NCI-H2081 treated with DMSO at 0.1 percent for 48 hours (cell line): ENCODE results near the gene CBL.

ENCODE experiments used
- DNase-seq: peaks from one replicate; lab custom pipeline; 2025; lab: John Stamatoyannopoulos, UW

CBL gene

DNA sequence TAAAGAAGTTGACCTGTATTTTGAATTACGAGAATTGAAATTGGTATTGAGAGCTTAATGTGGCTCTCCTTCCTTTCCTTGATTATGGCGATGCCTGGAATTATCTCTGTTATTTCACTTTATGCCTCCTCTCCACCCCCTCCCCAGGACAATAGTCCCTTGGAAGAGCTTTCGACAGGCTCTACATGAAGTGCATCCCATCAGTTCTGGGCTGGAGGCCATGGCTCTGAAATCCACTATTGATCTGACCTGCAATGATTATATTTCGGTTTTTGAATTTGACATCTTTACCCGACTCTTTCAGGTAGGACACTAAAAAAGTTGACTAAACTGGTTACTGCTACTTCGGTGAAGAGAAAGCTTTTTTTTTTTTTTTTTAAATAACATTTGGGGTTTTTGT, 67.6 kb downstream of the CBL start:
- no peak for DNase-seq

DNA sequence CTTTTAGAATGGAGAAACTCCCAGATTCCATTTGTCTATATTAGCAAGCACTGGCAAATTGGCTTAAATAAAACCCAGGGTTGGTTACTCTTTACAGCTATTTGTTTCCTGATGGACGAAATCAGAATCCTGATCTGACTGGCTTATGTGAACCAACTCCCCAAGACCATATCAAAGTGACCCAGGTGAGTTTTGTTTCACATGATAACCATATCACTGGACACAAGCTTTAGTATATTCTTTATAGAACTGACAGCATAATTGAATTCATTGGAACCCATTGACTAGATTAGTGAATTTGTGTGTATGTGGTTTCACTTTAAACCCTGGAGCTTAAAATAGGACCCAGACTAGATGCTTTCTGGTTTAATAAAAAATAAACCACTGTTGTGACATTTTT, 71.5 kb downstream of the CBL start:
- DNase-seq: no peak

DNA sequence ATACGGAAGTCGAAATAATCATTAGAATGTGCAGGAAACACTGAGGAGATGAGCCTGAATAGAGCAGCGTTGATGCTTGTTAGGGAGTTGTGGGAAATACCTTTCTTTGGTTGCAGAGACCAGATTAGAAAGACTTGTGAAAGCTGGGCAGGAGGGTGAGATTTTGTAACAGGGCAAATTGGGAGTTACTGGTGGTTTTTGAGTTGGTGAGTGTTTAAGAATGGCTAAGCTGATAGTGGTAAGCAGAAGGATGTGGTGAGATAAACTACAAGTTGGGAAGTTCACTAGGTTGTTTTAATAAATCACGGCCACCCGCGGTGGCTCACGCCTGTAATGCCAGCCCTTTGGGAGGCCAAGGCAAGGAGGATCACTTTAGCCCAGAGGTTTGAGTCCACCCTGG, 76.4 kb downstream of the CBL start:
- no peak for DNase-seq

DNA sequence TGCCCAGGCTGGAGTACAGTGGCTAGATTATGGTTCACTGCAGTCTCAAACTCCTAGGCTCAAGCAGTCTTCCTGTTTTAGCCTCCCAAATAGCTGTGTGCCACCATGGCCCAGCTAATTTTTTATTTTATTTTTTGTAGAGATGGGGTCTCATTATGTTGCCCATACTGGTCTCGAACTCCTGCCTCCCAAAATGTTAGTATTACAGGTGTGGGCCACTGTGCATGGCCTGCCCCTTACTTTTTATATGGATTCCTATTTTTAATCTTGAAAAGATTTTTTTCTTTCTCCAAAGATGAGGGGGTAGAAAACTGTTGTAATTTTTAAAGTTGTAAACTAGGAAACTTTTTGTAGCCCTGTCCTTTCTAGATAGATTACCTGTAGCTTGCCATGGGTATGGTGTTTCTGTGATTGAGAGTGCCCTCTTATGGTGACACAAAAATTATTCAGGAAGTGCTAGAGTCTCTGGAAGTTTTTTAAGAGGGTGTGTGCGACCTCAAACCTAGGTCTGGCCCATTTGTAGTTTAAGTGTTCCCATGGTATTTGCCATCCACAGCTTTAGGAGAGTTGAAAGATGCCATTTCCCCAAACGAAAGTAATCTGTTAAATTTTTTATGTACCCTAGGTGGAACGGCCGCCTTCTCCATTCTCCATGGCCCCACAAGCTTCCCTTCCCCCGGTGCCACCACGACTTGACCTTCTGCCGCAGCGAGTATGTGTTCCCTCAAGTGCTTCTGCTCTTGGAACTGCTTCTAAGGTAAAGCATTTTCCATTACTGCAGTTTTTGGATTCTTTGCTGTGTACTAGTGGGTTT, 78.4 kb downstream of the CBL start:
- DNase-seq: no peak

DNA sequence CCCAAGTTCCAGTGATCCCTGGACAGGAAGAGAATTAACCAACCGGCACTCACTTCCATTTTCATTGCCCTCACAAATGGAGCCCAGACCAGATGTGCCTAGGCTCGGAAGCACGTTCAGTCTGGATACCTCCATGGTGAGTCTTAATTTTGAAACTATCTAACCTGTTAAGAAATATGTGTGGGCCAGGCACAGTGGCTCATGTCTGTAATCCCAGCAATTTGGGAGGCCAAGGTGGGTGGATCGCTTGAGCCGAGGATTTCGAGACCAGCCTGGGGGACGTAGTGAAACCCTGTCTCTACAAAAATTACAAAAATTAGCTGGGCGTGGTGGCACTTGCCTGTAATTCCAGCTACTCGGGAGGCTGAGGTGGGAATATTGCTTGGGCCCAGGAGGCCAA, 79.3 kb downstream of the CBL start:
- no peak for DNase-seq

DNA sequence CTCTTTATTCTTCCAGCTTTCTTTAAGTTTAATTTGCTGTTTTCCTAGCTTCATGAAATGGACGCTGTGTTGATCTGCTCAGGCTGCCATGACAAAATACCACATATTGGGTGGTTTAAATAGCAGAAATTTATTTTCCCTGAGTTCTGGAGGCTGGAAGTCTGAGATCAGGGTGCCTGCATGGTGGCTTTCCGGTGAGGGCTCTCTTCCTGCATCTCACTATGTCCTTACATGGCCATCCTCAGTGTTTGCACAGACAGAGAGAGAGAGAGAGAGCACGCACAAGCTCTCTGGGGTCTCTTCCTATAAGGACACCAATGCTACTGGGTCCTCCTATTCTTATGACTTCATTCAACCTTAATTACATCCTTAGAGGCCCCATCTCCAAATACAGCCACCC, 82.1 kb downstream of the CBL start:
- DNase-seq: no peak

DNA sequence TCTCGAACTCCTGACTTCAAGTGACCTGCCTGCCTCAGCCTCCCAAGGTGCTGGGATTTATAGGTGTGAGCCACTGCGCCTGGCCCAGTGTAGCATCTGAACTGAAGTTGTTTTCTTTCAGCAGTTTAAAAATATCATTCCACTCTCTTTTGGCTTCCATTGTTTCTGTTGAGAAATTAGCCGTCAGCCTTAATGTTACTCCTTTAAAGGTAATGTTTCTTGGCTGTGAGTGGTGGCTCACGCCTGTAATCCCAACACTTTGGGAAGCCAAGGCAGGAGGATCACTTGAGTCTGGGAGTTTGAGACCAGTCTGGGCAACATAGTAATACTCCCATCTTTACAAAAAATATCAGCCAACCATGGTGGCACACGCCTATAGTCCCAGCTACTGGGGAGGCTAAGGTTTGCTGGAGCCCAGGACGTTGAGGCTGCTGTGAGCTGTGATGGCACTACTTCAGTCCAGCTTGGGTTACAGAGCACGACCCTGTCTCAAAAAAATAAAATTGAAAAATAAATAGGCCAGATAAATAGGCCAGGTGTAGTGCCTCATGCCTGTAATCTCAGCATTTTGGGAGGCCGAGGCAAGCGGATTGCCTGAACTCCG, 84.9 kb downstream of the CBL start:
- DNase-seq: no peak

DNA sequence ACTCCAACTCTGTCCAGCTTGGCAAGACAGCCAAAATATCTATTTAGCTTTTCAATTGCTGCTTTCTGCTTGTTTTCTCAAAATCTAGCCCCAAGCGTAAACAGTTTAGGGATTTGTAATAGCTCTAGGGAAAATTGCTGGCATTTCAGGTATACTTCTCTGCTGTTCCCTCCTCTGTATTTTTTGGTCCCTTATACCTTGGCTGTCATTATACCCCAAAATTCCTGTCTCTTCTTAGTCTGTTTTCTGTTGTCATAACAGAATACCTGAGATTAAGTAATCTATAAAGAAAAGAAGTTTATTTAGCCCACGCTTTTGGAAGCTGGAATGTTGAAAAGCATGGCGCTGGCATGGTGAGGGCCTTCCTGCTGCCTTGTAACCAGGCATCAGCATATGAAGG, 87.3 kb downstream of the CBL start:
- no peak for DNase-seq

DNA sequence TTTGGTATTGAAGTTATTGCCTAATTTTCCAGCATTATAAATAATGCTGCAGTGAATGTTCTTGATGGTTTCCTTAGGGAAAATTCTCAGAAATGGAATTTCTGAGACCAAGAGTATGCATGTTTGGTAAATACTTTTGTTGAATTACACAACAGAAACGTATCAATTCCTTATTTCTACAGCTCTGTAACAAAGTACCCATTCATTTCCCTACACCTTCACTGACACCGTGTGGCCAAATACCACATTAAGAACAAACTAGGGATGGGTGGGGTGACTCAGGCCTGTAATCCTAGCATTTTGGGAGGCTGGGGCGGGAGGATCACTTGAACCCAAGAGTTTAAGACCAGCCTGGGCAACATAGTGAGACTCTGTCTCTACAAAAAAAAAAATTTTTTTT, 89.0 kb downstream of the CBL start:
- no peak for DNase-seq

DNA sequence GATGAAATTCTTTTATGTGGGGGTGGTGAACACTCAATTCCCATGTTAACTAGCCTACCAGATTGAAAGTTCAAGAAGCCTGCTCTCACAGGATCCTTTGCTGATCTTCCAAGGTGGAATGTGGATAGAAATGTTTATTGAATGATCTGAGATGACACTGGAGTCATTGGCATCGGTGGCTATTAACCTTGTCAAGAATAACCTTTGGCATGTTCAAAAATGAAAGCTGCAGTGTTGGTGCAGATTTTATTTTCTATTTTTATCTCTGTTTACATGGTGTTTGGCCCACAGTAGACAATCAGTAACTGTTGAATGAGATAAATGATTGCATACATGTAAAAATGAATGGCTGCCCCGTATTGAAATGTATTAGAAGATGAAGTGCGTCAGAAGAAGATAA, 91.8 kb downstream of the CBL start:
- DNase-seq: no peak

DNA sequence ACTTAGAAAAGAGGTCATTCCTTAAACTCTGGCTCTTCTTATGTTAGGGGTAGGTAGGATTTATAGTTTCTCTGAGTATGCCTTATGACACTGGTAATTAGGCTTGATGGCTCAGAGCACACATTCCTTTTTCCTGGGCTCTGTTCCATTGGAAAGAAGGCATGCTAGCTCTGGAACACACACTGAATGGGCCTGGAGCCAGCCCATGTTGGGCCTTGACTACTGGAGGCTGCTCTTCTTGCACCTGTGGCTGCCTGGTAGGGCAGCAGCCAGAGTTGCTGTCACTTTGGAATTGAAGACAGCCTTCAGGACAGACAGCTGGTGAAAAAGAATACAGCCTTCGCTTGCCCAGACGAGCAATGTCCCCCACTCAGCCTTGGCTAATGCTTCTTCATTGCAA, 92.6 kb downstream of the CBL start:
- DNase-seq: no peak

DNA sequence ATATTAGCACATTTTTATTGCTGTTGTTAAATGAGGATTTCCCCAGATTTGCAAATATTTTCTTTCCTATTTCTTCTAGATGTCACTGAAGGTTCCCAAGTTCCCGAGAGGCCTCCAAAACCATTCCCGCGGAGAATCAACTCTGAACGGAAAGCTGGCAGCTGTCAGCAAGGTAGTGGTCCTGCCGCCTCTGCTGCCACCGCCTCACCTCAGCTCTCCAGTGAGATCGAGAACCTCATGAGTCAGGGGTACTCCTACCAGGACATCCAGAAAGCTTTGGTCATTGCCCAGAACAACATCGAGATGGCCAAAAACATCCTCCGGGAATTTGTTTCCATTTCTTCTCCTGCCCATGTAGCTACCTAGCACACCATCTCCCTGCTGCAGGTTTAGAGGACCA, 93.3 kb downstream of the CBL start:
- DNase-seq: no peak

DNA sequence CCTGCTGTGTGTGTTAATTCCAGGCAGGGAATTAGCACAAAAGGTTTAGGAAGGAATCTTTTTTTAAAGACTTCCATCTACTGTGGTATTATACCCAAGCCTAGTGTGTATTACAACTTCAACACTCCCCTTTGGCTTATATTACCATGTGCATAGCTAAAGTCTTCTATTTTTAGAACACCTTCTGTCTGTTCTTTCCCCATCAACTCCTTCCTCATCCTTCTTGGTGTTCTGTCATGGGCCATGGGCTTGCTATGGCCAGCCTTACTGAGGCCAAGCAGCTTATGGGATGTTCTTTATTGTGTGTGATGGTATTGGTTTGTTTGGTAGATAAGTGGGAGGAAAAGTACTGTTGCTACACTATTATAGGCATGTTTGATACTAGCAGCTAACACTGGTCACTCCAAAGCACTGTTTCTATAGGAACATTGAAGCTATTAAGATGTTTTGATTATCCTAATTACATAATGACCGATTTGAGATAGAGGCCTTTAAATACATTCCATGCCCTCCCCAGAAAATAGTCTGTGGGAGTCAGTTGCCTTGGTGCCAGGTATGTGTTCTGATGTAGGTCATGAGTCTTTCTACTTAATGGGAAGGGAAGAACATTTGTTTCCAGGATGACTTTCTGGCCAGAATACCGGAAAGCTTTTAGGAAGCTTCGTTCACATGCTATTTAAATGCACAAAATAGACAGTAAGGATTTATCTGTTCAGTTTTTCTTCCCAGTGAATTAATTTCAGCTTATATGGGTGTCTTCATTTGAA, 94.2 kb downstream of the CBL start:
- DNase-seq: no peak

DNA sequence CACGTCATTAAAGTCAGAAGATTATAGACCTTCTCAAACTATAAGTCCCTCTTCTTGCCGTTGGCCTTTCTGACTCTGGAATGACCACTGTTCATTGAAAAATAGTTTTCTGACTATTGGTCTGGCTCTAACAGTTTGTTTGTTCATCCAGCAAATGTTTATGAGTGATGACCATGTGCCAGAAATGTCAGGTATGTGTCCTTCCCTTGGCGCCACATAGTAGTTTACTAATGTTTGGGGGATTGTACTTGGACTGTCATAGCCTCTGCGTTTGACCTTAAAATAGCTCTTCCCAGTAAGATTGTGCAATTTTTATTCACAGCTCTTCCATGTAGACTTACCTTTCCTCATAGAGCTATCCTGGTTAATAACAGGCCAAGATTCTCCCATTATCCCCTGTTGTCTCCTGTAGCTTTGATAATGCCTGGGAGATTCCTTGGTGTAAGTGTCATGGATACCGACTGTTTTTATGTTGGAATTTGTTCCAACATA, 97.1 kb downstream of the CBL start:
- DNase-seq: no peak

DNA sequence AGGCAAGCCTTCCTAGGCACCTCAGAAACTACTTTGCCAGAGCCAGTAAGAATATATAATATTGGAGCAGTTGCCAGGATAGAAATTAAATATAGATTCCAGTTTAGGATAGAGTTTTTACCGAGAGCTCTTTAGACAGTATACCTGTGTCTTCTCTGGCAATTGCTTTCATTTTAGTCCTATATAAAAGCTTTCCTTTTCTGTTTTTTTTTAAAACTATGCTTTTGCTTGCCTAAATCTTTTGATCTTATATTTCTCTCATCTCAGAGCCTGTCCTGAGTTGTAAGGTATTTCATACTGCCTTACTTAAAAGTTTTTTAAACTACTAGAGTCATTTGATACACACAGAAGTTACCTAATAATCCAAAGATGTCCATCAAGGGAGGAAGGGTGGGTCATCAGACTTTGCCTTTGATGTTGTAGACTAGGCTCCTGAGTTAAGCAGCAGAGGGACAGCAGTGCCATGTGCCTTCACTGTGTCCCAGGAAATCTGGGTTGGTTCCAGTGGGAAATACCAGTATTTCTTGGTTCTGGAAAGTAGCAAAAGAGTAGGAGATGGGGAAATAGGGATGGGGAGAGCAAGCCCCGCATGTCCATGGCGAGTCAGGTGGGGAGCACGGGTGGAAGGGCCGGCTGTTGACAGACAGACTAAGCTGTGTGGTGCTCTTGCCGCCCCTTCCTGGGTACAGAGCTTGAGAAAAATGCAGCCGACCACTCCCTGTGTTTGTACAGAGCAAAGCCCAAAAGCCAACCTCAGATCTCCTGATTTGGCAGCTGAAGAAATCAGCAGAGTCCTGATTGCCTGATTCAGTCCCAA, 99.6 kb downstream of the CBL start:
- no peak for DNase-seq

DNA sequence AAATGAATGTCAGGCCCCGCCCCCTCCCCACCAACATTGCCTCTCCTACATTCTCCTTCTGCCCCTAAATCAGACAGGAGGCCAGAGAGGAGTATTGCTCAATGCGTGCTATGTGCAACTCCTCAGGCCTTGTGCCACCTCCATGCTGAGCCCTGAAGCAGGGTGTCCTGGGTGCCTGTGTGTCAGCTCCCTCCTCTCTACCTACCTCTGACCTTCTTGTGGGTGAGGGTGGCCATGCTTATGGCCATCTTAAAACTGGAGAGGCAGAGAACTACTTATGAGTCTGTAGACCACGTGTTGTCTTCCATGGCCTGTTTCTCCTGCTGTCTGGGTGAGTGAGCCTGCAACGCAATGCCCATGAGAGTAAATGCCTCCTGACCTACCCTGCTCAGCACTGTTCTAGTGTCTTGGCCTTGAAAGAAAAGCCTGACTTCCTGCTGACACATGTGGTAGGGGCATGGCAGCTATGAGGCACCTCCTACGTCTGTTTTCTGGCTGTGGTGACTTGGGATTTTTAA, 100.3 kb downstream of the CBL start:
- DNase-seq: no peak

DNA sequence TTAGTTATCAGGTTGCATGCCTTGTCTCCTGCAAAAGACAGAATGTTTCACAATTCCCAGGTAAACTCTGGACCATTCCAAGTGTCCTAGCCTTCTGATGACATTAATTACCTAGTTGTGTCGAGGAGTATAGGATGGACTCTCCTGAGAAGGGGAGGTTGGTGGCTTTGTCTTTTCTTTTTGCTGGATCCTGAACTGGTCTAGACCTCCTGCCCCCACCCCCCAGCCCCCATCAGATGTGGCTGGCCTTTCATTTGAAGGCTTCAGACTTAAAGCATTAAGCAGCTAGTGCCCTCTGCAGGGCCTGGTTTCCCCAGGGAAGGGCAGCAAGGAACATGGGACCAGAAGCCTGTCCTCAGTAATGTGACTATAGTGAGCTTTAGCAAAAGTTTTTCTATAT, 101.1 kb downstream of the CBL start:
- DNase-seq: no peak

DNA sequence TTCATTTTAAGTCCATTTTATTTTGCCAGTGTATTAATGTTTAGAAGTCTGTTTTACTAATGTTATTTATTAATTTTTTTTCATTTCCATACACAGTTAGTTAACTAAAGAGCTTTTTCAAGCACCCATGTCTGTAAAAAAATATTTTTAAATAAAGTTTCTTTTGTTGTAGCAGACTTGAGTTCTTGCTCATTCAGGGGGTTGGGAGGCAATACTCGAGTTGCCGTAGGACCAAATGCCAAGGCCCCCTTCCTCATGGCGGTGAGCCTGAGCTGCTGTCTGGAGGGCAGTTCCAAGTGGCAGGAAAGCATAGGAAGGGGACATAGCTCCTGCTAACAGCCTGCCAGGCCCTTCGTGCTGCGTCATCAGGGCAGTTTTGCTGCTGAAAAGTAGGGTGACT, 101.8 kb downstream of the CBL start:
- DNase-seq: no peak

DNA sequence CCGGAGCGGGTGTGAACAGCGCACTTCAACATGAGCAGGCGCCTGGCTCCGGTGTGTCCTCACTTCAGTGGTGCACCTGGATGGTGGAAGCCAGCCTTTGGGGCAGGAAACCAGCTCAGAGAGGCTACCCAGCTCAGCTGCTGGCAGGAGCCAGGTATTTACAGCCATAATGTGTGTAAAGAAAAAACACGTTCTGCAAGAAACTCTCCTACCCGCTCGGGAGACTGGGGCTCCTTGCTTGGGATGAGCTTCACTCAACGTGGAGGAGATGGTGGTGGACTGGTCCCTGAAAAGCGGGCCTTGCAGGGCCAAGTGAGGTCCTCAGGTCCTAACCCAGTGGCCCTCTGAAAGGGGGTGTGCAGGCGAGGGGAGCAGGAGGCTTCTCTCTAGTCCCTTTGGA, 103.3 kb downstream of the CBL start:
- DNase-seq: no peak

DNA sequence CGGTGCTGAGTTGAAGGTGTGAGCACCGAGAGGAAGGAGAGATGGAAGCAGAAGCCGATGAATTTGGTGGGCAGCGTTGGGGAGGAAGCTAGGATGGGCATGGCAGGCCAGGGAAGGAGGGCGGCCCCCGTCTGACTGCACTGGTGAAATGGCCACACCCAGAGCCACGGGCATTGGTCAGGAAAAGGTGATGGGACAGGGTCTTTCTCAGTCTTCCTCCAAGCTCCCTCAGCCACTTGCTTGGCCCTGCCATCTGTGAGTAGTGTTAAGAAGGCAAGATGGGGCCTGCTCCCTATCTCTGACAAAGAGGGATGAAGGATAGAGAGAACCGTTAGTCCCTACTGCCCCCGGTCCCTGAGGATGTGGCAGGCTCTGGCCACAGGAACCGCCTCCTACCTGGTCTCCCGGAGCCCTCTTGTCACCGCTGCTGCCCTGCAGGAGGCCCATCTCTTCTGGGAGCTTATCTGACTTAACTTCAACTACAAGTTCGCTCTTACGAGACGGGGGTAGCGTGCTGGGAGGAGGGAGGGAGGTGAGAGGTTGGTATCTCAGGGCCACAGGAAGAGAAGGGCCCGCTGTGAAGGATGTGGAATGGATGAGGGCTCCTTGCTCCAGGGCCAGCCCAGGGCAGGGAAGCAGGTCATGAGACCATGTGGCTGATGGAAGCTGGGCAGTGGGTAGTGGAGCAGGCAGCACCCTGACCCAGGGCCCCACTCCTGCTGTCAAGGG, 104.0 kb downstream of the CBL start:
- no peak for DNase-seq

DNA sequence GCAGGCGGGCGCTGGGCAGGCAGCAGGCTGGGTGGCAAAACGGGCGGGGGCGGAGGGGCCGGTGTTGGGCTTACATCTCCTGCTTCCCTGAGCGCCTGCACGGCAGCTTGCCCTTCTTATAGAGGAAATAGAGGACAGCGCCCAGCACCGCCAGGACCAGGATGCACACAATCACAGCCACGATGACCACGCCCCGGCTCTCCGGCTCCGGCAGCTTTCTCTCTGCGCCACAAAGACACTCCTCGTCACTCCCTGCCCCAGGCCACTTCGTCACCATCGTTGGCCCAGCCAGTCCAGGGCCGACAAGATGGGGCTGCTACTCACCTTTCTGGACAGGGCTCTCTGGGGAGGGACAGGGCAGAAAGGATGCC, 104.5 kb downstream of the CBL start:
- DNase-seq: no peak
